ENCODE measurements around the gene PPP2R5C. TPM values are rescaled to one million over a fixed set of nuclear protein-coding genes. Genes with fewer than 3 reads are reported as not detected.

PPP2R5C gene
- total and polyA plus RNA-seq, 2 of the 4 experiments (the other 2 are of a cell fraction), result 65.9 to 78.7 TPM

GRCh38 chr14:101915871-101916815 is 154.6 kb downstream of the PPP2R5C start:
- TF ChIP-seq MXI1 (IDR thresholded peaks at IDR 0.05; ENCODE audit: borderline replicate concordance, low read depth, low read length), result no peak
- no peak for TF ChIP-seq FOS (IDR thresholded peaks at IDR 0.05; ENCODE audit: low read depth, low read length)
- TF ChIP-seq NFE2L2 (IDR thresholded peaks at IDR 0.05; ENCODE audit: low read depth, low read length), result no peak
- no peak for TF ChIP-seq USF2 (IDR thresholded peaks at IDR 0.05; ENCODE audit: low read depth, low read length)
- no peak for TF ChIP-seq MAFK (IDR thresholded peaks at IDR 0.05; ENCODE audit: low read depth, low read length)
- TF ChIP-seq RAD21 (IDR thresholded peaks at IDR 0.05; ENCODE audit: low read length), result no peak
- TF ChIP-seq CHD1 (IDR thresholded peaks at IDR 0.05; ENCODE audit: low read depth, low read length), result no peak
- Histone ChIP-seq H3K9me3 (ENCODE audit: control insufficient read depth, insufficient read depth, low read length) (no peaks in the 10 kb centered on the region), H2AK5ac (ENCODE audit: low read depth, low read length) (no peak overlapping the region), H4K20me1 (ENCODE audit: insufficient read depth, low read length) (no peaks in the 10 kb centered on the region), H3K27ac (ENCODE audit: insufficient read depth, low read length) (no peak overlapping the region), H3K27me3 (ENCODE audit: control insufficient read depth, insufficient read depth, low read length) (no peaks in the 10 kb centered on the region), H2BK5ac (ENCODE audit: low read depth, low read length, poor library complexity, severe bottlenecking) (no peak overlapping the region), H2AK9ac (replicated peaks; ENCODE audit: low read depth, low read length, poor library complexity) (no peak overlapping the region), H2BK15ac (ENCODE audit: low read depth, low read length) (no peak overlapping the region), H3K14ac (replicated peaks; ENCODE audit: low read depth, low read length) (no peak overlapping the region), H3K4me1 (ENCODE audit: control insufficient read depth, insufficient read depth, low read length) (no peaks in the 10 kb centered on the region), H2BK120ac (ENCODE audit: low read depth, low read length) (no peak overlapping the region), H3K23ac (ENCODE audit: low read depth, low read length) (no peak overlapping the region), H3K9me1 (ENCODE audit: insufficient read depth, low read length) (no peaks in the 10 kb centered on the region), H3K79me1 (ENCODE audit: low read depth in 1 of 2, low read length in 2 of 2) (peaks cover 0 to 13% of the 10 kb centered on the region in 2 experiments; a peak in 1 of 4 replicates), H2BK20ac (ENCODE audit: low read depth, low read length) (no peak overlapping the region), H3K4ac (ENCODE audit: low read depth, low read length) (no peak overlapping the region), H3K18ac (ENCODE audit: low read depth, low read length) (no peak overlapping the region), H3K9ac (ENCODE audit: low read depth, low read length) (no peak overlapping the region), H4K91ac (ENCODE audit: insufficient read depth, low read depth, low read length) (no peak overlapping the region), H3K4me2 (ENCODE audit: low read depth, low read length) (no peak overlapping the region), H2AFZ (replicated peaks; ENCODE audit: low read length, poor library complexity) (no peak overlapping the region), H3K36me3 (ENCODE audit: control insufficient read depth, insufficient read depth, low read length) (peaks cover 13% of the 10 kb centered on the region), H3K4me3 (ENCODE audit: insufficient read depth, low read depth, low read length) (no peak overlapping the region), H3K56ac (ENCODE audit: extremely low read depth, insufficient read depth, low read length) (no peak overlapping the region), H4K5ac (ENCODE audit: low read depth, low read length) (no peak overlapping the region), H4K8ac (ENCODE audit: low read depth in 2 of 2, low read length in 2 of 2) (no peak overlapping the region)
- WGBS, 2 experiments (ENCODE audit: extremely low coverage in 2 of 2, insufficient read length in 1 of 2), result 93% methylated on average over 11 of the region's 23 CpGs; no CpG with 5 or more reads in 1 of the 2 experiments
- ChIA-PET CTCF (no interaction called here), POLR2A (ENCODE audit: unreplicated experiment) (no interaction called here)
- dilution Hi-C loops (cut with HindIII; ENCODE audit: low sequenced_read_pairs, unreplicated experiment) (no loop called here), intact Hi-C loops (cut with micrococcal nuclease) (no loop called here), in situ Hi-C loops (cut with MboI; ENCODE audit: low sequenced_read_pairs) (no loop called here)
- ATAC-seq (ENCODE audit: low read depth) (no peak), DNase-seq (no peak)
- BruUV-seq (replicated peaks), result no TSS peak
